Measurements from ENCODE around the gene ARHGEF35.

The ARHGEF35 gene

DNA sequence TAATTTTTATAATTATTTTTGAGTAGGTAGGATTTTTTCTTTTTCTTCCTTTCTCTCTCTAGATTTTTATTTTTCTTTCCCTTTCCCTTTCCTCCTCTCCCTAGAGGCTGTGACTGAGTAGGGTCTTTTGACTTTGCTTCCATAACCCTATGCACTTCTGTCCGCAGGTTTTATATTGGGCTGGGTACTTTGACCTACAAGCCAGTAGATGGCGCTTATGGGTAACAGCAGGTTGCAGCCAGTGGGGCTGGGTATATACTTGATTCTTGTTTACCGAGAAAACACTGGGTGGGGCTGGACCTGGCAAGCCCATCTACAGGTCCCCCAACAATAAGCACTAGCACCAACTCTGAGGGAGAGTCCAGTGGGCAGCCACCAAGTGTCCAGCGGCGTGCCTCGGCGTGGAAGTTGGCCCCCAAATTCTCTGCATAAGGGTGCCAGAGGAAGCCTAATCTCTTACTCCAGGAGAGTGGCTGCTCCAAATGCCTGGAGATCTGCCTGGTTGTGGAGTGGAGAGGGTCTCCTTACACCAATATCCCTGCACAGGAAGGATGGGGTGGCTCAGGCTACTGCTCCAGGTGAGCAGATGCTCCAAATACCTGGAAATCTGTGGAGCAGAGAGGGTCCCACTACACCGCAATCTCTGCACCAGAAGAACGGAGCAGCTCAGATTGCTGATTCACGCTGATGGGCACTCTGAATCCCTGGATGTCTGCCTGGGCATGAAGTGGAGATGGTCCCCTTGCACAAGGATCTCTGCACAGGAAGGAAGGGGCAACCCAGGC is 17.1 kb downstream of the ARHGEF35 start:
- peak; percentile 2 for DNase-seq

DNA sequence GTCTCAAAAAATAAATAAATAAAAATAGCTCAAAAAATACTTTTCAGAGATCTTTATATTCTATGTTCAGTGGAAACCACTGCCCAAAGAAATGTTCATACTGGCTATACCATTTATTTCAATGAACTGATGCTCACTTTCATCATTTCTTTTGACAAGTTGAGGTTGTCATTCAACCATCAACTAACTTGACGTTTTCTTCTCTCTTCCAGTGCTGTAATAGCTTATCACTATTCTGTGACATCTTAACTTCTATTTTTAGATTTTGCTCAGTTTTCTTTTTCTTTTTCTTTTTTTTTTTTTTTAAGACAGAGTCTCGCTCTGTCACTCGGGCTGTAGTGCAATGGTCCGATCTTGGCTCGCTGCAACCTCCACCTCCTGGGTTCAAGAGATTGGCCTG is 21.0 kb downstream of the ARHGEF35 start:
- no peak for DNase-seq

- DNase-seq: peak; percentile 9
Observed at GRCh38 chr7:144171594-144172350, 23.9 kb downstream of the ARHGEF35 start.

DNA sequence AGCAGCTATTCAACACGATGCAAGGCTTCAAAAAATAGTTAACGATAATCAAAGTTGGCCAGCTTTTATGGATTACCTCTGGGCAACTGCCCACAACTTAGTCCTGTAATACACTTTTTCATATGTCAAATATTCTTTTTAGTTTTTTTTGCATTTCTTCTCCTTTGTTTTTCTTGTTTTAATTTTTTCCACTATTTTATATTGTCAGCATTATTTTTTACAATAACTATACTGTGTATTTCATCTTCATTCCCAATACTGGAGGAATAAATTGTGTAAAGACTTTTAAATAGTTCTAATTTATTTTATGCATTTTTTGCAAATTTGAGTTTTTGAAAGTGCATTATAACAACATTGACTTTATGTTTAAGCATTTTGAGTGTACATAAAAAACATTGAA is 30.8 kb downstream of the ARHGEF35 start:
- DNase-seq: no peak

DNA sequence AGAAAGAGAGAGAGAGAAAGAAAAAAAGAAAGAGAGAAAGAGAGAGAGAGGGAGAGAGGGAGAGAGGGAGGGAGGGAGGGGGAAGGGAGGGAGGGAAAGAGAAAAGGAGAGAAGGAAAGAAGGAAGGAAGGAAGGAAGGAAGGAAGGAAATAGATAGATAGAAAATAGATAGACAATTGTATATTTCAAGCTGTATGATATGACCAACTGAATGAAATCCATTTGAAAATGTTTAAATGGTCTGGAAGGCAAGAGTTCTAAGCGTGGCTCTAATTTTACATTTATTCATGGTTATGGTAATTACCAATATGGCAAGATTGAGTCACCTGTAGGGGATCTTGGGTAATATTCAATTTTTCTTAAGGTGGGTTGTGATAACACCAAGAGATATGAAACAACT is 36.8 kb downstream of the ARHGEF35 start:
- DNase-seq: no peak

DNA sequence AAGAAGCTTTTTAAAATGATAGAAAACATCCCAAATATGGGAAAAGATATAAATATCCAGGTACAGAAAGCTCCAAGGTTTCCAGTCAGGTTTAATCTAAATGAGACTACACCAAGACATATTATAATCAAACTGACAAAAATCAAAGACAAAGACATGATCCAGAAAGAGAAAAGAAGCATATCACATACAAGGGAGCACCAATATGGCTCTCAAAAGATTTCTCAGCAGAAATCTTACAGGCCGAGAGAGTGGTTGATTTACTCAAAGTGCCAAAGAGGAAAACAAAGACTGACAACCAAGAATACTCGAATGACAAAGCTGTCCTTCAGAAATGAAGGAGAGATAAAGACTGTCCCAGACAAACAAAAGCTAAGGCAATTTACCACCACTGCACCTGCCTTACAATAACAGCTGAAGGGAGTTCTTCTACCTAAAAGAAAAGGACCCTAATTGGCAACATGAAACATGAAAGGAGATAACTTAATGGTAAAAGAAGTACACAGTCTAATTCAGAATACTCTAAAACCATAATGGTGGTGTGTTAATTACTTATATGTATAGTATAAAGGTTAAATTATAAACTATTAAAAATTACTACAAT is 47.3 kb downstream of the ARHGEF35 start:
- no peak for DNase-seq

GRCh38 chr7:144144426-144144825 is 51.2 kb downstream of the ARHGEF35 start:
- no peak for DNase-seq

GRCh38 chr7:144142187-144142586 is 53.4 kb downstream of the ARHGEF35 start:
- DNase-seq: peak; percentile 0

DNA sequence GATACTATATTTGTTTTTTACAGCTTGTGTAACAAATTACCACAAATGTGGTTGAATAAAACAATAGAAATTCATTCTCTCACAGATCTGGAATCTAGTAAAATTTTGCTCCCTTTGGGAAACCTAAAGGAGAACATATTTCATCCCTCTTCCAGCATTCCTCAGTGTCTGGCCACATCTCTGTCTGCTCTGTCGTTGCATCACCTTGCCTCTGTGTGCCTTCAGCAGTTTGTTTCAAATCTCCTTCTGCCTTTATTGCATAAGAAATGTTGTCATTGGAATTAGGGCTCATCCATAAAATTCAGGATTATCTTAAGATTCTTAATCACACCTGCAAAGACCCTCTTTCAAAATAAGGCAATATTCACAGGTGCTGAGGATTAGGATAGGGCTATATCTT is 58.1 kb downstream of the ARHGEF35 start:
- DNase-seq: no peak
